Nucleus accumbens (tissue), 56 donors: ENCODE measurements around the gene HOXC11.

Experiments used
- DNase-seq, 56 donors: peaks; one replicate each; lab custom pipeline; 2025; lab: John Stamatoyannopoulos, UW

HOXC11 gene

GRCh38 chr12:53956251-53956887 is 16.6 kb upstream of the HOXC11 start:
- DNase-seq, result no peak

DNA sequence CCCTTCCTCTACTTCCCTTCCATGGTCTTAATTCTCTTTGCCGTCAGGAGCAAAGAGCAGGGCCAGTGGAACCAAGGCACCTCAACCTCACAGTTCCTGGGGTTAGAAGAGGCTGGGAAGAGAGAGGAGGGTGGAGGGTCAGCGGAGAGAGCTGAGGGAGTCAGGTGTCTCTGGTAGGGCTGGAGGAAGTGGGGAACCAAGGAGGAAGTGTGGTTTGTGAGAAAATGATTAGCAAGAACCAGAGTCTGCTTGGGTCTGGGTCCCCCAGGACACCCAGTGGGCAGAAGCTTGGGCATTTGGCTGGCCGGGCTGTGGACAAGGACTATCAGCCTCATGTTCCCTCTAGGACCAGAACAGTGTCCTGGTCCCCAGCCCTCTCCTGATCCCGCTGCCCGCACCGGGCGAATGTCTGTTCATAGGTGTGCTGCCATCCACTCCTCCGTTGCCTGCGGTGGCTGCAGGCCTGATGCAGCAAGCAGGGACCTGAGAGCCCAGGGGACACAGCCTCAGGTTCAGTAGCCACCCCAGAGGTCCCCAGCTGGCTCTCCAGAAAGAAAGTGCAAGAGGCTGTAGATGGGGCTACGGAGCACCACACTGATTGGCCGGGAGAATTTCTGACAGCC is 15.9 kb upstream of the HOXC11 start:
- DNase-seq, result no peak

DNA sequence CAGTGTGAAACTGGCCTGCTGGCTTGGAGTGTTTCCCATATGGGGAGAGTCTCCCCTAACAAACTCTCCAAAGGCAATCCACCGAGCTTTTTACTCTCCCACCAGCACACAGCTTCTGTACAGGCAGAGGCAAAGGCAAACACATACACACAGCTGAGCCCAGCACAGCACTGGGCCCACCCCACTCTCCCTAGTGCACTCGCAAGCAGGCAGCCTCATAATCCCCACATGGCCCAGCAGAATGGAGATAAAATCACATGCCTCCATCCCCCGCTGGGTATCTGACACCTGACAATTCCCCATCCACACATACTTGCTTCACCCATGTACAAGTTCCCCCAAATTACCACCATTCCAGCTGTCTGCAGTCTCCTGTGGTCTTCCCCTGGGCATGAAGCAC is 14.8 kb upstream of the HOXC11 start:
- DNase-seq, result no peak

DNA sequence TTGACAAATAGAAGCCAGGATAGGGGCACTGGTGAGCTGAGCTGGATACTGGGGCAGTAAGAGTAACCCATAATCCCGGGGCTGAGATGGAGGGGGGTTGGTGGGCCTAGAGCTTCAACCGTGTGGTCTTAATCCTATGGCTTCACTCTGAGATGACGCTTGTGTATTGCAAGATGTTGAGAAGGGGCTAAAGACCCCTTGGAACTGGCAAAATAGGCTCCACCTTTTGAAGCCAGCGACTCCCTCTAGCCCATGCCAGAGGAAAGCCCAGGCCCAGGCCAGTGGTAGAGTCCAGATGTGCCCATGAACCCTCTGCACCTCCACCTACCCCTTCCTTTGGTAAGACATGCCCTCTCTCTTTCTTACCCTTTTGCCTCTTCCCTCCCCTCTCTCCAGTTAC is 13.6 kb upstream of the HOXC11 start:
- DNase-seq, result no peak

DNA sequence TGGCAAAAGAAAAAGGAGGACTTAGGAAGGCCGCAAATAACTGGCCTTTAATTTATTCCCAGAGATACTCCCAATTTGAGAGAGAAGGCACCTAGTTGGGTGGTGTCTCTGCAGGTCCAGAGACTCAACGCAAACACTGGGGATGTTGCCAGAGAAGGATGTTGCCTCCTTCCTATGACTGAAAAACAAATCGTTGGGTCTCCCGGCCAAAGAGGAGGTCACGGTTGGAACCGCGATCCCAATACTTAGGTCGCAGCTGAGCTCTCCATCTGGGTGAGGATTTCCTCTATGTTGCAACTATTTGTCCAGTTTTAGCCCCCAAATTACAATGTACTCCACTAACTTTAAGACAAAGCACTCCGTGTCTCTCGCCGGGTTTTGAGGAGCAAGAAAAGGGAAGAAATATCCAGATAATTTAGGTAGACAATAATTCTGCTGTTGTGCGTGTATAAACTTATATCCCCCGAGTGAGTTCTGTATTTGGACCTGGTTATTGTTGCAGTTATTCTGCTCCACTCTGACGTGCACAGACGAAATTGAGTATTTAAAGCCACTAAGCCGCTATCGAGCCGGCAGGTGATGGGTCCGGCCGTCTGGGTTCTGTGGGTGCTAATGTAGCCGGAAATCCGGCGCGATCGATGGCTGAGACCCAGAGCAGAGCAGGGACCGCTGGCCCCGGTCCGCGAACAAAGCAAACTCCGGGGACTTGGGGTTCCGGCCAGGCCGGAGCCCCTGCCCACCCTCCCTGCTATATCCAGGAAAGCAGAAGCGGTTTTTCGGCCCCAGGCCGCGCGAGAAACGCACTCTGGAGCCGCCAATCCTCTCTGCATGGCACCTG is 12.5 kb upstream of the HOXC11 start:
- no peak for DNase-seq

DNA sequence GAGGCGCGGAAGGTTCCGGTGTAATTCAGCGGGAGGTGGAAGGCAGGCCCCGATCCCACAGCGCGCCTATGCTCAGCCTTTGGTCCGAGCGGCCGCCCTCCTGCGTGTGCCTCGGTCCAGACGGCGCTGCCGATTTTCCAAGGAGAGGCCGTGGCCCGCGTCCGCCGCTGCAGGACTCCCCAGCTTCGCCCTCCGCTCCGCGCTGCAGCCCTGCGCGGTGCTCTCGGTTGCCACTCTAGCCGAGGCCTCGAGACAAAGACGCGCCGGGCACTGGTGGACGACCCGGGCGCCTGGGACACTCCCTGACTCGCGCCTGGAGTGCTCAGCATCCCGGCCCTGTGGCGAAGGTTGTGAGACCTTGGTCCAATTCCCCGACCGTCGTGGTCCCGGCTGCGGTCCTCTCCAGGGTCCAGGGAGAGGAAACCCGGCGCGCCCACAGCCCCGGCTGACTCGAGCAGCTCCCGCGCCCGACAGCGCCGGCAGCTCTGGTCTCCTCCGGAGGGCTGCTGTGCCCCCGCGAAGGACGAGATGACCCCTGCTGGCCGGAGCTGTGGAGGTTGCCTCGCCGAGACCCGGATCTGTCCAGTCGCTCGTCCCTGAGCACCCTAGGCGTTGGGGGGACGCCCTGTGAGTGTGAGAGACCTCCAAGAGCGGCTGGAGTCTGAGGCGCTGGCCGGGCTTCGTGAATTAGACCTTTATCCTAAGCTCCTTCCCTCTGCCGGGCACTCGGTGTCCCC is 11.7 kb upstream of the HOXC11 start:
- DNase-seq, result no peak

DNA sequence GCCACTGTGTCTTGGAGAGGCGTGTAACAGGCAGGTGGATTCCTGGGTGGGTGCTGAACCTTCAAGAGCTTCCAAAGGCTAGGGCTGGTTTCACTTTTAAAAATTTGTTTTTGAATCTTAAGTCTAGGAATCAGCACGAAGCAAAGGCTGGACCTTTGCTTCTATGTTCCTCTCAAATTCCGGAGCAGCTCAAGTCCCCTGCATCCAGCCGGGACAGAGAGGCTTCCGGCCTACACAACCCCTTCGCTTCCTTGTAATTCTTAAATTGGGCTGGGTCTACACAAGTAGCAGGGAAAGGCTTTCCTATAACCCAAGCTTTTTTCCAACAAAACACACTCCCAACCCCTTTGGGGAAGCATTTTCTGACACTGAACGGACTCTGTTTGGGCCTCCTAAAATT is 9.9 kb upstream of the HOXC11 start:
- no peak for DNase-seq

- no peak for DNase-seq
These were observed 9.3 kb upstream of the HOXC11 start for GRCh38 chr12:53963434-53964314.

DNA sequence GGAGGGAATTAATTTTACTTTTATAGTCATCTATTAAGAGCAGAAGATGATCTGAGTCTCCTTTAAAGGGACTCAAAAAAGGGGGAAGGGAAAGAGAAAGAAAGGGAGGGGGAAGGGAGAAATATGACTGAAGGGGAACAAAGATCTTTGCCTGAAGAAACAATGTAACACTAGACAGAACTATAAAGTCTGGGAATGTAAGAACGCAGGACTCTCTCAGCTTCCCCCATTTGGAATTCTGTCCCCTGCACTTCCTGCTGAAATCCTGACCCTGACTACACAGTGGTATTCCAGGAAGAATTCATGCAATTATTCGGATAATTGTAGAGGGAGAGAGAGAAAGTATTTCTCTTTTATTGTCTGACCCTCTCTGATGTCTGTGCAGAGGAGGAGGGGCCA is 8.6 kb upstream of the HOXC11 start:
- DNase-seq, result no peak

DNA sequence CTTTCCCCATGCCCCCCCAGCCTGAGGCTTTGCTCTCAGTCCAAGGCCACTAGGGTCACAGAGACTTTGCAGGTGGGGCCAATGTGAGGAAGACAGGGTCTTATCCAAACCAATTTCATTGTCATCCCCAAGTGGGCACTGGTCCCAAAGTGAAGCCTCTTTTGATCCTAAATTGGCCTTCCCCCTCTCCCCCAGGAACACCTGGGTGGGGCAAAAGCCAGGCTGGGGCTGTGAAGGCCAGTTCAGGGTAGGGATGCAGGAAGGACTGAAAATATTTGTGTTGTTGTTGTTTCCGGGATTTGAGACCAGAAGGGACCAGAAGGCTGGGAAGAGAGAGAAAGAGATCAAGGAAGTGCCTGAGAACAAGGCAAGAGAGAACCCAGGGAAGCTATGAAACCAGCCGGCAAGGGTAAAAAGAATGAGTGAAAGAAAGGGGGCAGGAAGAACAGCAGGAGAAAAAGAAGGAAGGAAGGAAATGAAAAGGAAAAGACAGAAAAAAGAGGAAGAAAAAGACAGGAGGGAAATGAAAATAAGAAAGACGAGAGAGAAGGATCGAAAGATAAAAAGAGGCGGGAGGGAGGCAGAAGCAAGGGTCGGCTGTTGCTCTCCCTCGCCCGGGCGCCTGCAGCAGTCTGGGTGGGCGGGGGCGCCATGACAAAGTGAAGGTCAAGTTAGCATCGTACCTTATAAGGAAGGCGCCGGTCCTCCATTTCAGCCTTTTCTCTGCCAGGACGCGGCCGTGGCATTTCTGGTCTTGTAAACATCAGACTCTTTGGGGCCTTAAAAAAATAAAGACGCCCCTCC is 7.4 kb upstream of the HOXC11 start:
- DNase-seq, result no peak

DNA sequence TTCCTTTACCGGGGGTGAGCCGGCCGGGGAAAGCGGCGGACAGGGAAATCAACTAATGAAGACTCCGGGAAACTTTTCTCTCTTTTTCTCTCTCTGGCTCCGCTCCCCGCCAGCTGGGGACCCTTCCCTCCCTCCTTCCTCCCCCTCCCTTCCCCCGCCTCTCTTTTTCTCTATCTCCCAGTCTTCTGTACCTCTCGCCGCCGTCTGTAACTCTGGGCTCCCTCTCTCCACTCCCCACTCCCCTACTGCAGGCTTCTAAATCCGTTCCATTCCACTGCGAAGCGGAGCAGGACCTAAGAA is 6.9 kb upstream of the HOXC11 start:
- DNase-seq, result no peak

GRCh38 chr12:53966385-53967133 is 6.4 kb upstream of the HOXC11 start:
- no peak for DNase-seq

DNA sequence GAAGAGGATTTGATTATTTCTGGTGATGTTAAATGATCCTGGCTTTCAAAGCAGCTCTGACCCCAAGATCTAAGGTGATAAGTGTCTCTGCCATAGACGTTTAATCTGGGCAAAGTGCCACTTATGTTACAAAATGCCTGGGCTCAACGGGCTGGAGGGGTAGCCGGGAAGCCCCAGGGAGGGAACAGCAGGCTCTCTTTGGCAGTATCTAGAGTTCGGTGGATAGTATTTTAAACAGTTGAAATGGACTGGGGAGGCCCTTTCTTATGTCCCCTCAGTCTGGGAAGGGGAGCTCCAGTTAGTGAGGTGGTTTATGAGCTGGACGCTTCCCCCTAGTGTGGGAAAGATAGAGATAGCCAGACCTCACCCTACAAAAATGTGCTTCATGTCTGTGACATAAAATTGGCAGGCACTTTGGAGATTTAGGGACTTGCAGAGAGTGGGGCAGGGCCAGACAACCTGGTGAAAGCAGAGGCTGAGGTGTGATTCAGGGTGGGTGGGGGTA is 5.5 kb upstream of the HOXC11 start:
- DNase-seq, result no peak

GRCh38 chr12:53968214-53969127 is 4.5 kb upstream of the HOXC11 start:
- DNase-seq, result no peak

DNA sequence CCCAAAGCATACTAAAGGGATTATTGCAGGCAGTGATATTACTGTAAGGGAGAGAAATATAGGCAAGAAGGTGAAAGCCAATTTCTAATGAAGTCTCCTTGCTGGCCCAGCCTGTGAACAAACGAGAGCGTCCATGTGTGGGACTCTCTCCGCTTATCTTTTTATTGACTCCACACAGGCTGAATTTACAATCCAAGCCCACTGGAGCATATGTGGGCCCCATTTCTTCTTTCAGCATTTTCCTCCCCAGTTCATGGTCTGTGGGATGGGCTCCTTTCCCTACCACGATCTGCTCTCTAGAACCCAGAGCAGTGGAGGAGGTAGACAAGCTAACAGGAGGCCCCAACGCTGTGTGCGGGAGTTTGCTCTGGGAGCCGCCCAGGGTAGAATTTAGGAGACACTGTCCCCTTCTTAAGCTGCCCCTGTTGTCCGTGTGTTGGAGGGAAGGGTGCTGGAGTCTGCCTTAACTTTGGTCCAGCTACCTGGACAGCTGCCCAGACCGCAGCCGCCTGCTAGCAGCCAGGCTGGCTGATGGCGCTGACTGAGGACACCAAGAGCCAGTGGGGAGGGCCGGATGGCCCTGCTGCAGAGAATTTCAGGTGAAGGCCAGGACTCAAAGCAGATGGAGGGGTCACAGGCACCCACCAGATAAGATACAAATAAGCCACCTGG is 3.2 kb upstream of the HOXC11 start:
- no peak for DNase-seq

DNA sequence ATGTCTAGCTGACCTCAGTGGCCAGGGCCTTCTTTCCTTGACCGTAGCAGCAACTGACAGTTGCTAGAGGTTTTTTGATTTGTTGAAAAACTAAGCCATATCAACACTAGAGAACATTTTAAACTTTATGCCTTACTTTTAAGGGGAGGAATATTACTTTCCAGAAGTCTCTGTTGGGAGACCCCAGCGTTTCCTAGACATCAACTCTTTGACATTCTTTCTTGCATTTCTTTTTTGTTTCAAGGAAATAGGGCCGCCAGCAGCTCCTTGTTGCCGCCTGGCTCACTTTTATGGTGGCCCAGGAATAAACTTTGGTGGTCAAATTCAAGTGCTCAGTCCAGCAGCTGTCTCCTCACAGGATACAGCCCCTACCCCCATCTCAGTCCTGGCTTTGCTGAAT is 2.5 kb upstream of the HOXC11 start:
- DNase-seq, result no peak

DNA sequence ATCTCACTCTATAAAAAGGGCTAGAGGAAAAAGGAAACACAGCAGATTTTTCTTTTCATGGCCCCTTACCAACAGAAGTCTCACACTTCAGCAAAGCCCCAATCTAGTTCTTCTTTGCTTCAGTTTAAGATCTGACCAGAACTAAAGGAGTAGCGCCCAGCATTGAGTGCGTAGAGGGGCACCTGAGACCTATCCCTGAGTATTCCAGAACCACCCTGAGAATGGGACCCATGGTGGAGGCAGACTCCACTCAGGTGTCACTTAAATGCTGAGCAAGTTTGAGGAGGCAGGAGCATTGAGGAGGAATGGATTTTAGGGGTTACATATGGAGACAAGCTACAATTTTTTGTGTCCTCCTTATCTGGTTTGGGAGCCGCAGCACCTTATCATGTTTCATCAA is 1.8 kb upstream of the HOXC11 start:
- DNase-seq, result no peak
